CD14-positive monocyte (primary cell): ENCODE results near the gene CUEDC1. TPM values are rescaled to one million over a fixed set of nuclear protein-coding genes. Genes with fewer than 3 reads are reported as not detected.

Source experiments
- DNase-seq, 3 donors: peaks; one replicate each; pipeline ENCODE4 v3.0.0-alpha.2; 2011 to 2022
- H2AFZ ChIP-seq: 2 replicates; pipeline ENCODE4 v1.6.0; 2012; ENCODE audit warnings: mild to moderate bottlenecking, low read depth, low read length, inconsistent platforms; ENCODE audit not compliant: insufficient read depth, poor library complexity, severe bottlenecking
- H3K27ac ChIP-seq, 2 donors: 1 replicate in 1 of 2; 2 replicates in 1 of 2; pipeline ENCODE4 v1.5.1; 2012 to 2013; ENCODE audit warnings: low read length in 2 of 2, control low read depth in 1 of 2, inconsistent platforms in 1 of 2, low read depth in 1 of 2, mild to moderate bottlenecking in 1 of 2
- H3K27me3 ChIP-seq, 2 donors: one replicate each; pipeline versions ENCODE4 v1.6.0 to v1.6.1; 2011 to 2013; ENCODE audit warnings: low read length in 2 of 2; ENCODE audit not compliant: control insufficient read depth in 2 of 2, insufficient read depth in 2 of 2
- H3K36me3 ChIP-seq, 2 donors: replicated peaks in 1 of 2; 1 replicate in 1 of 2; 2 replicates in 1 of 2; pipeline versions ENCODE4 v1.5.1 to v1.6.1; 2012 to 2013; ENCODE audit warnings: low read length in 2 of 2, control low read depth in 1 of 2, inconsistent platforms in 1 of 2, mild to moderate bottlenecking in 1 of 2; ENCODE audit not compliant: insufficient read depth in 2 of 2, control insufficient read depth in 1 of 2
- H3K4me1 ChIP-seq, 2 donors: 1 replicate in 1 of 2; 2 replicates in 1 of 2; pipeline versions ENCODE4 v1.5.1 to v1.6.1; 2012 to 2013; ENCODE audit warnings: low read length in 2 of 2, control low read depth in 1 of 2, inconsistent platforms in 1 of 2, mild to moderate bottlenecking in 1 of 2, moderate library complexity in 1 of 2; ENCODE audit not compliant: insufficient read depth in 2 of 2, control insufficient read depth in 1 of 2
- H3K4me2 ChIP-seq: replicated peaks from 2 replicates; pipeline ENCODE3; 2012; ENCODE audit warnings: low read length, moderate library complexity, mild to moderate bottlenecking; ENCODE audit not compliant: poor library complexity, severe bottlenecking; ENCODE audit errors: extremely low read depth
- H3K4me3 ChIP-seq, 3 experiments: fragments of 200-600 bp in 1 of 3; sonication (generic) in 1 of 3; replicated peaks in 1 of 3; 1 replicate in 2 of 3; 2 replicates in 1 of 3; pipeline ENCODE4 v1.5.1; 2011 to 2013; ENCODE audit warnings: low read length in 3 of 3, mild to moderate bottlenecking in 3 of 3, control low read depth in 2 of 3, low read depth in 2 of 3, inconsistent platforms in 1 of 3, moderate library complexity in 1 of 3
- H3K79me2 ChIP-seq: 2 replicates; pipeline ENCODE4 v1.6.0; 2012; ENCODE audit warnings: mild to moderate bottlenecking, control low read depth, inconsistent platforms, low read length, moderate library complexity; ENCODE audit not compliant: insufficient read depth
- H3K9ac ChIP-seq: 2 replicates; pipeline ENCODE4 v1.6.0; 2017; ENCODE audit warnings: low read length, mild to moderate bottlenecking; ENCODE audit not compliant: insufficient read depth, poor library complexity, severe bottlenecking
- H3K9me3 ChIP-seq, 2 donors: replicated peaks in 1 of 2; 1 replicate in 1 of 2; 2 replicates in 1 of 2; pipeline versions ENCODE4 v1.5.1 to v1.6.1; 2012 to 2013; ENCODE audit warnings: low read length in 2 of 2, control low read depth in 1 of 2; ENCODE audit not compliant: control insufficient read depth in 1 of 2, insufficient read depth in 1 of 2
- H4K20me1 ChIP-seq: 2 replicates; pipeline ENCODE4 v1.6.0; 2012; ENCODE audit warnings: mild to moderate bottlenecking, low read length, control low read depth, moderate library complexity; ENCODE audit not compliant: insufficient read depth
- H3K27ac Mint-ChIP-seq, 7 donors: one replicate each; pipeline ENCODE4 v1.8.0; 2020; ENCODE audit warnings: mild to moderate bottlenecking in 7 of 7, mixed read lengths in 7 of 7, moderate library complexity in 6 of 7, inconsistent platforms in 2 of 7
- H3K27me3 Mint-ChIP-seq, 3 donors: one replicate each; pipeline ENCODE4 v1.8.0; 2021 to 2022; ENCODE audit warnings: low read depth in 3 of 3, mild to moderate bottlenecking in 3 of 3, mixed read lengths in 3 of 3, moderate library complexity in 3 of 3, inconsistent platforms in 1 of 3
- H3K36me3 Mint-ChIP-seq, 2 donors: one replicate each; pipeline ENCODE4 v1.8.0; 2020; ENCODE audit warnings: mixed read lengths in 2 of 2, inconsistent platforms in 1 of 2, mild to moderate bottlenecking in 1 of 2
- H3K4me1 Mint-ChIP-seq: one replicate; pipeline ENCODE4 v1.8.0; 2020; ENCODE audit warnings: mild to moderate bottlenecking, mixed read lengths
- H3K4me3 Mint-ChIP-seq, 2 donors: one replicate each; pipeline ENCODE4 v1.8.0; 2020; ENCODE audit warnings: mild to moderate bottlenecking in 2 of 2, mixed read lengths in 2 of 2, moderate library complexity in 1 of 2
- H3K9me3 Mint-ChIP-seq, 7 donors: one replicate each; pipeline ENCODE4 v1.8.0; 2020 to 2022; ENCODE audit warnings: mixed read lengths in 7 of 7, mild to moderate bottlenecking in 6 of 7, moderate library complexity in 6 of 7, inconsistent platforms in 2 of 7
- WGBS: methylation state at CpG from one replicate; pipeline ENCODE4 v1.1.5; 2013; ENCODE audit warnings: missing lambda C conversion rate; ENCODE audit not compliant: insufficient coverage; 5-methylcytosine and 5-hydroxymethylcytosine counted together
- intact Hi-C, 2 donors: fragments of 100-400 bp; cut with micrococcal nuclease; formaldehyde crosslinking; loops; one replicate each; pipeline versions ENCODE4 v1.15.0 to v1.15.1; 2023
- polyA plus RNA-seq, 3 donors: library from polyadenylated mRNA; depleted of rRNA in 1 of 3; unstranded in 2 of 3; stranded (reverse) in 1 of 3; fragments of 300-500 nt in 2 of 3; fragments of >200 nt in 1 of 3; fragmentation: Illumina TruSeq in 2 of 3; gene quantifications; 1 replicate in 2 of 3; 2 replicates in 1 of 3; pipeline ENCODE4 v1.2.3, GENCODE V29; 2012 to 2021
- TF ChIP-seq, protein P1 (sequence below): fragments of 200-600 bp; IDR thresholded peaks from one replicate; pipeline ENCODE4 v1.8.0; 2022; ENCODE audit warnings: antibody characterized with exemption, mild to moderate bottlenecking

Gene CUEDC1
- polyA plus RNA-seq, 3 donors = 4.2 to 31.0 (median 4.3) TPM

DNA sequence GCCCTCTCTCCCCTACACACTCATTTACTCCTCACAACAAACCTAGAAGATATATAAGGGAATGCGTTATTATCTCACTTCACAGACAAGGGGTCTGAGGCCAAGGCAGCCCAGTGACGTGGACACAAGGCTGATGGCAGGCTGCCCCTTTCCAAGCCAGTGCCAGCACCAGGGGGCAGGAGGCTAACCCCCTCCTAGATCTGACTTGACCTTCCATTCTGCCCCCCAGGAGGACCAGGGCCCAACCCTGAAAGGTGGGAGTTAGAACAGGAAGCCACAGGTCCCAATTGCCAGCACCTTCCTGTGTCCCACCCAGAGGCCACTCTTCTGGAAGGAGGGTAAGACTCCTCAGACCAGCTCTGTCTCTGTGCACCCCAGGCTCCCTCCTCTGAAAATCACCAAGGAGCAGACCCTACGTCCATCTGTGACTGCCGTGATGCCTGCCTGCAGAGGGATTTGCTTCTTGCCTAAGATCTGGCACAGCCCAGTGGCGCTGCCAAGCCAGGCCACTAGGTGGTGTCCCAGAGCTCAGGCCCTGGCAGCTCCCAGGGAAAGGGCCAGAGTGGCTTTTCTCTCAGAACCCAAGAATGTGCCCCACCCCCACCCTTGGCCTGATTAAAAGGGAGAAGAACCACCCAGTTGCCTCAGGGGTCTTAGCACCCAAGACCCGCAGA lies 62.9 kb downstream of the CUEDC1 start:
- Histone ChIP-seq H3K9ac (peak overlapping the region; percentile 75), H3K79me2 (peaks cover 22% of the 10 kb centered on the region), H3K27ac (peak overlapping the region; percentile 94), H3K4me3 (peak overlapping the region in 1 of 3 experiments; percentile 72), H3K4me2 (peak overlapping the region; percentile 66), H3K4me1 (peaks cover 65 to 66% of the 10 kb centered on the region in 2 donors), H3K27me3 (no peaks in the 10 kb centered on the region), H3K36me3 (no peaks in the 10 kb centered on the region), H4K20me1 (peaks cover 12% of the 10 kb centered on the region), H3K9me3 (no peaks in the 10 kb centered on the region), H2AFZ (peak overlapping the region; percentile 51)
- peaks cover 0 to 2% (median 0%) of the 10 kb centered on the region in 7 donors for H3K9me3 Mint-ChIP-seq
- H3K36me3 Mint-ChIP-seq = peaks cover 8 to 17% of the 10 kb centered on the region in 2 donors
- peak overlapping the region; percentile 97 to 99 (median 99) for H3K27ac Mint-ChIP-seq
- peak overlapping the region; percentile 88 to 99 for H3K4me3 Mint-ChIP-seq
- H3K27me3 Mint-ChIP-seq = peaks cover 0 to 2% (median 1%) of the 10 kb centered on the region in 3 donors
- H3K4me1 Mint-ChIP-seq = peaks cover 69% of the 10 kb centered on the region
- intact Hi-C loops = loop anchor here (2.0 to 5.0 kb wide), 4 partner anchors 55 to 95 kb away; partner anchors contain the start of genes CUEDC1 (in 1 of the 2) and VEZF1 (in 1 of the 2)
- 60% methylated on average over 5 of the region's 6 CpGs for WGBS
- TF ChIP-seq, protein P1, sequence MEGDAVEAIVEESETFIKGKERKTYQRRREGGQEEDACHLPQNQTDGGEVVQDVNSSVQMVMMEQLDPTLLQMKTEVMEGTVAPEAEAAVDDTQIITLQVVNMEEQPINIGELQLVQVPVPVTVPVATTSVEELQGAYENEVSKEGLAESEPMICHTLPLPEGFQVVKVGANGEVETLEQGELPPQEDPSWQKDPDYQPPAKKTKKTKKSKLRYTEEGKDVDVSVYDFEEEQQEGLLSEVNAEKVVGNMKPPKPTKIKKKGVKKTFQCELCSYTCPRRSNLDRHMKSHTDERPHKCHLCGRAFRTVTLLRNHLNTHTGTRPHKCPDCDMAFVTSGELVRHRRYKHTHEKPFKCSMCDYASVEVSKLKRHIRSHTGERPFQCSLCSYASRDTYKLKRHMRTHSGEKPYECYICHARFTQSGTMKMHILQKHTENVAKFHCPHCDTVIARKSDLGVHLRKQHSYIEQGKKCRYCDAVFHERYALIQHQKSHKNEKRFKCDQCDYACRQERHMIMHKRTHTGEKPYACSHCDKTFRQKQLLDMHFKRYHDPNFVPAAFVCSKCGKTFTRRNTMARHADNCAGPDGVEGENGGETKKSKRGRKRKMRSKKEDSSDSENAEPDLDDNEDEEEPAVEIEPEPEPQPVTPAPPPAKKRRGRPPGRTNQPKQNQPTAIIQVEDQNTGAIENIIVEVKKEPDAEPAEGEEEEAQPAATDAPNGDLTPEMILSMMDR = peak; percentile 99
- DNase-seq = peak; percentile 77 to 81 (median 79)

DNA sequence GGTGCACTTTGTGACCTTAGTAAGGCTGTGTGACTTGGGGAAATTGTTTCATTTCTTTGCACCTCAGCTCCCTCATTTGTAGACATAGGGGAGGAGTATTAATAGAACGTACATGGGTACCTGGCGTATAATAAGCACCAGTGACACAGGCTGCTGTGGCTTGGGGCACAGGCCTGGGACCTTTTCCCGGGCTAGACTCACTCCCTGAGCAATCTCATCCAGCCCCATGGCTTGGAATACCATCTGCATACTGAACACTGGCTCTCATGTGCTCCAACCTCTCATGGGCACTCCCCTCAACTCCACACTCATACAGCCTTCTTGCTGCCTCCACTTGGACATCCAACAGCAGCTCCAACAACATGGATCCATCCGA lies 64.4 kb downstream of the CUEDC1 start:
- Histone ChIP-seq H3K4me1 (peaks cover 63 to 64% of the 10 kb centered on the region in 2 donors), H3K36me3 (no peaks in the 10 kb centered on the region), H3K9me3 (no peaks in the 10 kb centered on the region), H4K20me1 (peaks cover 12% of the 10 kb centered on the region), H3K27ac (no peak overlapping the region), H3K27me3 (no peaks in the 10 kb centered on the region), H3K4me2 (no peak overlapping the region), H3K4me3 (no peak overlapping the region), H3K79me2 (peaks cover 19% of the 10 kb centered on the region), H3K9ac (no peak overlapping the region), H2AFZ (no peak overlapping the region)
- Mint-ChIP-seq H3K9me3 (peaks cover 0 to 2% (median 0%) of the 10 kb centered on the region in 7 donors), H3K27ac (peak overlapping the region in 5 of 7 donors; percentile 60 to 99 (median 61)), H3K4me3 (no peak overlapping the region), H3K27me3 (peaks cover 1 to 2% (median 1%) of the 10 kb centered on the region in 3 donors), H3K36me3 (peaks cover 5 to 7% of the 10 kb centered on the region in 2 donors), H3K4me1 (peaks cover 62% of the 10 kb centered on the region)
- WGBS = 100% methylated on average over 3 of the region's 4 CpGs
- intact Hi-C loops = loop anchor here in 1 of 2 donors (5.0 kb wide), 2 partner anchors 66 to 96 kb away; partner anchors contain the start of genes CUEDC1 and VEZF1
- TF ChIP-seq, protein P1 = no peak
- DNase-seq = no peak
